ENCODE measurements around the gene SLC24A3. TPM values are rescaled to one million over a fixed set of nuclear protein-coding genes. Genes with fewer than 3 reads are reported as not detected.

The SLC24A3 gene
- total RNA-seq, 1 donor from 2014 or later, result 0.96 TPM

GRCh38 chr20:19745106-19745505 is 532.7 kb downstream of the SLC24A3 start:
- no peak for DNase-seq (ENCODE audit: low spot score, unreplicated experiment)
- TF ChIP-seq CTCF (IDR thresholded peaks at IDR 0.05; ENCODE audit: unreplicated experiment), result no peak
- no peaks in the 10 kb centered on the region for H3K4me1 Mint-ChIP-seq (ENCODE audit: low read depth)
- H3K36me3 Mint-ChIP-seq (ENCODE audit: insufficient read depth), result no peaks in the 10 kb centered on the region
- H3K9me3 Mint-ChIP-seq (ENCODE audit: low read depth), result no peaks in the 10 kb centered on the region
- H3K27me3 Mint-ChIP-seq, result no peaks in the 10 kb centered on the region
- no peak overlapping the region for H3K4me3 Mint-ChIP-seq (ENCODE audit: low read depth)
- no peak overlapping the region for H3K27ac Mint-ChIP-seq

GRCh38 chr20:19745584-19745983 is 533.1 kb downstream of the SLC24A3 start:
- Mint-ChIP-seq H3K9me3 (ENCODE audit: low read depth) (no peaks in the 10 kb centered on the region), H3K27ac (no peak overlapping the region), H3K36me3 (ENCODE audit: insufficient read depth) (no peaks in the 10 kb centered on the region), H3K27me3 (no peaks in the 10 kb centered on the region), H3K4me1 (ENCODE audit: low read depth) (no peaks in the 10 kb centered on the region), H3K4me3 (ENCODE audit: low read depth) (no peak overlapping the region)
- no peak for DNase-seq (ENCODE audit: low spot score, unreplicated experiment)
- no peak for TF ChIP-seq CTCF (IDR thresholded peaks at IDR 0.05; ENCODE audit: unreplicated experiment)

- Mint-ChIP-seq H3K9me3 (ENCODE audit: low read depth) (no peaks in the 10 kb centered on the region), H3K36me3 (ENCODE audit: insufficient read depth) (no peaks in the 10 kb centered on the region), H3K27ac (no peak overlapping the region), H3K4me3 (ENCODE audit: low read depth) (no peak overlapping the region), H3K27me3 (peaks cover 3% of the 10 kb centered on the region), H3K4me1 (ENCODE audit: low read depth) (peaks cover 2% of the 10 kb centered on the region)
- no peak for DNase-seq (ENCODE audit: low spot score, unreplicated experiment)
- TF ChIP-seq CTCF (IDR thresholded peaks at IDR 0.05; ENCODE audit: unreplicated experiment), result no peak
Observed at GRCh38 chr20:19746396-19746795, 534.0 kb downstream of the SLC24A3 start.

GRCh38 chr20:19747903-19748302 is 535.5 kb downstream of the SLC24A3 start:
- H3K27me3 Mint-ChIP-seq, result peaks cover 3% of the 10 kb centered on the region
- H3K36me3 Mint-ChIP-seq (ENCODE audit: insufficient read depth), result no peaks in the 10 kb centered on the region
- no peak for DNase-seq (ENCODE audit: low spot score, unreplicated experiment)
- H3K27ac Mint-ChIP-seq, result no peak overlapping the region
- peaks cover 6% of the 10 kb centered on the region for H3K4me1 Mint-ChIP-seq (ENCODE audit: low read depth)
- no peak for TF ChIP-seq CTCF (IDR thresholded peaks at IDR 0.05; ENCODE audit: unreplicated experiment)
- no peaks in the 10 kb centered on the region for H3K9me3 Mint-ChIP-seq (ENCODE audit: low read depth)
- no peak overlapping the region for H3K4me3 Mint-ChIP-seq (ENCODE audit: low read depth)

- Mint-ChIP-seq H3K27me3 (peaks cover 3% of the 10 kb centered on the region), H3K36me3 (ENCODE audit: insufficient read depth) (no peaks in the 10 kb centered on the region), H3K27ac (no peak overlapping the region), H3K4me3 (ENCODE audit: low read depth) (no peak overlapping the region), H3K4me1 (ENCODE audit: low read depth) (peaks cover 6% of the 10 kb centered on the region), H3K9me3 (ENCODE audit: low read depth) (no peaks in the 10 kb centered on the region)
- no peak for TF ChIP-seq CTCF (IDR thresholded peaks at IDR 0.05; ENCODE audit: unreplicated experiment)
- no peak for DNase-seq (ENCODE audit: low spot score, unreplicated experiment)
Observed at GRCh38 chr20:19748681-19749080, 536.2 kb downstream of the SLC24A3 start.
